HL-60/S4 treated with retinoic acid at 250 ng/mL for 4 days and 3 days (cell line): ENCODE data around the gene ROBO1.
"Not testable (repeated sequence)": the region's sequence is repeated elsewhere in the genome, so short reads cannot be mapped to it uniquely, and the experiment has no call there.

Experiments used
- in situ Hi-C: fragments of 300-500 bp; cut with MboI; formaldehyde crosslinking; loops from 2 replicates; pipeline ENCODE4 v1.7.0; 2022; ENCODE audit warnings: low sequenced_read_pairs

Gene ROBO1

GRCh38 chr3:78726545-78726944 lies 1041.3 kb downstream of the ROBO1 start:
- in situ Hi-C loops = no loop called here

- in situ Hi-C loops = no loop called here
Measured at GRCh38 chr3:78725703-78726246, 1042.0 kb downstream of the ROBO1 start.

DNA sequence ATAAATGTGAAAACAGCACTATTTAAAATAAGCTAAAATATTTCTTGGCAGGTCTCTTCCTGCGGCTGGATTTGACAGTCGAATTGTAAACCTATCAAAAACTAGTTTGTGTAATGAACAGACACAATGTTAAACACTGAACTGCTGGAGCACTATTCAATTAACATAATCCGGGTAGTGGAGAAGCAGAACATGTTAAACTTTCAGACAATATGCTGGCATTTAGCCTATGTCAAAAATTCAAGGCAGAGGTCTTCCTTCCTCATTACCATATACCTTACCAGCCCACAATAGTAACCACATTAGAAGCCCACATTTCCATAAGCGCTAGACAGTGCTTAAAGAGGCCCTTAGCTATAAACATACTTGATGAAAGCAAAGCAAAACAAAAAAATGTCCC lies 1042.9 kb downstream of the ROBO1 start:
- in situ Hi-C loops = no loop called here

- in situ Hi-C loops = not testable (repeated sequence)
Measured at GRCh38 chr3:78724364-78724763, 1043.4 kb downstream of the ROBO1 start.

DNA sequence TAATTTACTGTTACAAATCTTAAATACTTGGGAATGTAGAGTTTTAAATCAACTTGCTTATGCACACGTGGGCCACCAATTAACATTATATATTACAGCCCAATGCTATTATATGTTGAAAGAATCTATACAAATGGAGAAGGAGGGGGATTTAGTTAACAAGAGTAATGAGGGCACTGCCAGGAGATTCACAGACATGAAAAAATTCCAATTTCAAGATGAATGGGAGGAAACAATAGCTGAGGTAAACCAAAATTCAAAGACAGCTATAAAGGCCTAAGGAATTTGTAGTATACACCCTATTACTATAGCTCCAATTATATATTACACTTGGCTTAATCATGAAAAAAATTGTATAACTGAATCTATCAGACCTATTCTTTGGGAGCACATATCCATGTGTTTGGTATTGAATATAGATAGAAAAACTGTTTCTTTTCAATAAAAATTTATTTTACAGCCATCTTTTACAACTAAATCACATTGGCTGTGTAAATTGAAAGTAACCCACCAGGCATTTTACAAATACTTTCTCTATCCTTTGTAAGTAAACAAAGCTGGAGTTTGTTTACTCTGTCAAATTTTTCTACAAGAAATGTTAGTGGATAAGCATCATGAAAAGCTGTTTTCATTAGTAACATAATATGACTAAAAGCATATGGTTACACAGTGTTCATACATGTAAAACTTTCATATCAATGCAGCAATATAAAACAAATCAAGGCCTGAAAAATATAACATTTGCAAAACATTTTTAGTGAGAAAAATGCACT lies 1045.8 kb downstream of the ROBO1 start:
- in situ Hi-C loops = no loop called here

GRCh38 chr3:78718707-78719106 lies 1049.1 kb downstream of the ROBO1 start:
- in situ Hi-C loops = no loop called here

GRCh38 chr3:78717041-78717440 lies 1050.8 kb downstream of the ROBO1 start:
- in situ Hi-C loops = no loop called here

DNA sequence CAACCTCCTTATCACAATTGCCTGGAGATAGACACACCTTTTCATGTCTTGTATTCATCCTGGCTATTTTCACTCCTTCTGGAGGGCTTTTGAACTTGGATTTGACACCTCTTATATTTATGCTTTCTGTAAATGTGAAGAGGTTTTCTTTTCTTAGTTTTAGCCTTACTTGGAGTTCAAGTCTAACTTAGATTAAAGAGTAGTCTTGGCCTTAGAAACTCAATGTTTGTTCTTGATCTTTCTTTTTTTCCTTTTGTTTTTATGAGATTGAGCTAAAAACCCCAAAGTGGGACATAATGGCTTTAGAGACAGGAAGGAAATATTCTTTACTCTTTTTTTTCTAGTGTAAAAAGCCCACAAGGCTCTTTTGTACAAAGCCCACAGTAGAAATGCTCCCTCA lies 1054.9 kb downstream of the ROBO1 start:
- in situ Hi-C loops = no loop called here

- in situ Hi-C loops = no loop called here
Measured at GRCh38 chr3:78712270-78712669, 1055.5 kb downstream of the ROBO1 start.

- in situ Hi-C loops = no loop called here
Measured at GRCh38 chr3:78708565-78709073, 1059.2 kb downstream of the ROBO1 start.

DNA sequence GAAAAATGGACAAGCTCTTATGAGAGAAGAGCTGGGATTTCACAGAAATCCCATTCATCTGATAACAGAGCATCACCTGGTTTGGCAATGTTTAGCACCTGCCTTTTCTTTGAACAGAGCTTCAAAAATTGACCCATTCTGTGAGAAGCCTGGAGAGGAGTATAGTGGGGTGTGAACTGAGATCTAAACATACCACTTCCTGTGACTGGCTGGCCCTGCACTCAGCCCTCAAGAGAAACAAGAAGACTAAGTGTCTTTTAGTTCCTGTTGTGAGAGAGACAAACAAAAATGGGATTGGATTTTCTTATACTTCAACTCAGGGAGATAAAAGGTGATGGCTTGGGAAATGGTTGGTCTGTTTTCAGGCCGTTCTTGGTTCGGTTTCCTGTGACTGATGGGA lies 1060.2 kb downstream of the ROBO1 start:
- in situ Hi-C loops = no loop called here

GRCh38 chr3:78706906-78707523 lies 1060.8 kb downstream of the ROBO1 start:
- in situ Hi-C loops = no loop called here

DNA sequence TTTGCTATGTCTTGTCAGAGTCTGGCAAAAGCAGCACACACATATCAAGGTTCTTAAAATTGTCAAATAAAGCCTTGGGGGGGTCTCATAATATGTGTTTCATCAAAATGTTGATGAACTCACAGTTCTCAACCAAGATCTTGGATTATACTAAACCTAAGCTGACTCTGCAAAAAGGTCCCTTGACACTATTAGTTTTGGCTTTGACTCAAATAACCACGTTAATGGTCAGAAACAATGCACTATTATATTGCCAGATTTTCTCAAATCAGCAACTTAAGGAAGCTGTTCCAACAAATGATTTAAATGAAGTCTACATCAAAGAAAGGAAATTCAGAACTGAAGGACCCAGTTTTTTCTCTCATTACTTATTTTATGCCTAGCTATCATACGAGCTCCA lies 1063.9 kb downstream of the ROBO1 start:
- in situ Hi-C loops = no loop called here

DNA sequence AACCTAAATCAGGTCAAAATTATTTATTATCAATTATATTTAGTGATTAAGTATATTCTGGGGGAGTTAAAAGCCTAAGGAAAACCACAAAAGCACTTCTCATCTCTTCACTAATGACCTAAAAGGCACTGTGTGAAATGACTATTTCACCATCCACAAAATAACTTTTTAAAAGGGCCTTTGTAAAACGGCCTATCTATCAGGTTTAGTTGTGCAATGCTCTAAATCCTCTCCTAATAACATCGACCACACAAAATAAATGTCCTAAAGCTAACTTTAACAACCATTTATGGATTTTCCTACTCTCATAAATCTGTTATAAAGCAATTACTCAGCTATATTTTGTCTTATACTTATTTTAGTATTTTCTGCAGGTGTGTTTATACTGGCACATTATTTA lies 1066.3 kb downstream of the ROBO1 start:
- in situ Hi-C loops = no loop called here

DNA sequence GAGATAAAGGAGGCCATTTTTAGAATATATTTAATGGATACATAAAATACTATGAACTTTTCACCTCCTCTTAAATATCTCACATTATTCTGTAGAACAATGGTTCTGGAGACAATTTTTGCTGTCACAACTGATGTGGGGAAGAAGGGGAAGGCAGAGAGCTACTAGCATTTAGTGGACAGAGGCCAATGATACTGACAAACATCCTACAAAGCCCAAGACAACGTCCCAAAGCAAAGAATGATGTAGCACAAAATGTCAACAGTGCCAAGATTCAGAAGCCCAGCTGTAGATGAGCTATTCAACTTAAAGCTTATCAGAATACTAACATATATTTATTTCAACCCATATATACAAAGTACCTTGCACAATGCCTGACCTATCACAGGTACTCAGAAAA lies 1069.4 kb downstream of the ROBO1 start:
- in situ Hi-C loops = no loop called here

GRCh38 chr3:78697426-78697825 lies 1070.4 kb downstream of the ROBO1 start:
- in situ Hi-C loops = no loop called here

- in situ Hi-C loops = no loop called here
Measured at GRCh38 chr3:78690766-78691165, 1077.0 kb downstream of the ROBO1 start.

DNA sequence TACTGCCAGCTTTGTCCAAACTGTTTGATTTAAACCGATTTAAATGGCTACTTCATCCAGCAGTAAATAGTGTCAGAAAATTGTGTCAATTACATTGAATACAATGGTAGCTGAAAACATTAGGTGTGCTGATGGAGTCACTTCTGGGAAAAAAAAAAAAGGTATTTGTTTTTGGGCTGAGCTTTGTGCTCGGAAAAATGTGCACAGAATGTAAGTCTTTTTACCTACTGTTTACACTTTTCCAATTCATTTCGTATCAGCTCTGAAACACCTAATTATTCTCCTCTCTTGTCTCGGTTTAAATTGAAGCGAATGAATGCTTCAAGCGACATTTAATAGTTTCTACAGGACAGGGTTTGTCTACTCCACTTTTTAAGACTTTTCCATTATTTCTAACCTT lies 1078.4 kb downstream of the ROBO1 start:
- in situ Hi-C loops = no loop called here

- in situ Hi-C loops = no loop called here
Measured at GRCh38 chr3:78687520-78687919, 1080.3 kb downstream of the ROBO1 start.

- in situ Hi-C loops = no loop called here
Measured at GRCh38 chr3:78683284-78683683, 1084.5 kb downstream of the ROBO1 start.

GRCh38 chr3:78675119-78675805 lies 1092.5 kb downstream of the ROBO1 start:
- in situ Hi-C loops = not testable (repeated sequence)
